ENCODE results near the gene SKP2.
"Not testable (repeated sequence)": the region's sequence is repeated elsewhere in the genome, so short reads cannot be mapped to it uniquely, and the experiment has no call there.

SKP2 gene

GRCh38 chr5:36151434-36152323 is at the start of gene SKP2, which contains the start of gene LMBRD2:
SKP2 (plus strand) TSS chr5:36152111; CDS start chr5:36152263, 152 bp downstream.
LMBRD2 (minus strand) TSS chr5:36151887; CDS start chr5:36143349, 8,538 bp downstream.
- DNase-seq (ENCODE audit: low read depth), result peak; percentile 97
- peak within 1 kb of the TSS; percentile 80 for H3K4me3 ChIP-seq (ENCODE audit: control insufficient read depth, low read depth, low read length)
- TF ChIP-seq, protein P1, sequence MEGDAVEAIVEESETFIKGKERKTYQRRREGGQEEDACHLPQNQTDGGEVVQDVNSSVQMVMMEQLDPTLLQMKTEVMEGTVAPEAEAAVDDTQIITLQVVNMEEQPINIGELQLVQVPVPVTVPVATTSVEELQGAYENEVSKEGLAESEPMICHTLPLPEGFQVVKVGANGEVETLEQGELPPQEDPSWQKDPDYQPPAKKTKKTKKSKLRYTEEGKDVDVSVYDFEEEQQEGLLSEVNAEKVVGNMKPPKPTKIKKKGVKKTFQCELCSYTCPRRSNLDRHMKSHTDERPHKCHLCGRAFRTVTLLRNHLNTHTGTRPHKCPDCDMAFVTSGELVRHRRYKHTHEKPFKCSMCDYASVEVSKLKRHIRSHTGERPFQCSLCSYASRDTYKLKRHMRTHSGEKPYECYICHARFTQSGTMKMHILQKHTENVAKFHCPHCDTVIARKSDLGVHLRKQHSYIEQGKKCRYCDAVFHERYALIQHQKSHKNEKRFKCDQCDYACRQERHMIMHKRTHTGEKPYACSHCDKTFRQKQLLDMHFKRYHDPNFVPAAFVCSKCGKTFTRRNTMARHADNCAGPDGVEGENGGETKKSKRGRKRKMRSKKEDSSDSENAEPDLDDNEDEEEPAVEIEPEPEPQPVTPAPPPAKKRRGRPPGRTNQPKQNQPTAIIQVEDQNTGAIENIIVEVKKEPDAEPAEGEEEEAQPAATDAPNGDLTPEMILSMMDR (conservative IDR thresholded peaks at IDR 0.05; ENCODE audit: control insufficient read depth, insufficient read depth, low read depth, low read length), result no peak

DNA sequence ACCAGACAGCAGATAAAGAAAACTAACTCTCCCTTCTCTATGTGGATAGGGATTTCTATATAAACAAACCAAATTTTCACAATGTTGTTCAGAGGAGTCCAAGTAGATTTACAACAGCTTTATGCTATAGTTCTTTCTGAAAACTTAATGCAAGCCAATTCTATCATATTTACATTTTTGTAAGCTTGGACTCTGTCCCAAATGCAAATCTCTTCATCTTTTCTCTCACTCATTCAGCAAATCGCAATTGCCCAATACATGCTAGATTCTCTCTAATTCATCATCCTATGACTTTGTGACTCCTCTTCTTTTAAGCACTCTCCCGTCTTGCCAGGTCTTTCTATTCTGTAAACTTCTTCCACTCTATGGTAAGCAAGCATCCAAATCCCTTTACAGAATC is 46.1 kb upstream of the SKP2 start:
- TF ChIP-seq, protein P1 (conservative IDR thresholded peaks at IDR 0.05; ENCODE audit: control insufficient read depth, insufficient read depth, low read depth, low read length), result no peak
- DNase-seq (ENCODE audit: low read depth), result no peak
- no peak overlapping the region for H3K4me3 ChIP-seq (ENCODE audit: control insufficient read depth, low read depth, low read length)

DNA sequence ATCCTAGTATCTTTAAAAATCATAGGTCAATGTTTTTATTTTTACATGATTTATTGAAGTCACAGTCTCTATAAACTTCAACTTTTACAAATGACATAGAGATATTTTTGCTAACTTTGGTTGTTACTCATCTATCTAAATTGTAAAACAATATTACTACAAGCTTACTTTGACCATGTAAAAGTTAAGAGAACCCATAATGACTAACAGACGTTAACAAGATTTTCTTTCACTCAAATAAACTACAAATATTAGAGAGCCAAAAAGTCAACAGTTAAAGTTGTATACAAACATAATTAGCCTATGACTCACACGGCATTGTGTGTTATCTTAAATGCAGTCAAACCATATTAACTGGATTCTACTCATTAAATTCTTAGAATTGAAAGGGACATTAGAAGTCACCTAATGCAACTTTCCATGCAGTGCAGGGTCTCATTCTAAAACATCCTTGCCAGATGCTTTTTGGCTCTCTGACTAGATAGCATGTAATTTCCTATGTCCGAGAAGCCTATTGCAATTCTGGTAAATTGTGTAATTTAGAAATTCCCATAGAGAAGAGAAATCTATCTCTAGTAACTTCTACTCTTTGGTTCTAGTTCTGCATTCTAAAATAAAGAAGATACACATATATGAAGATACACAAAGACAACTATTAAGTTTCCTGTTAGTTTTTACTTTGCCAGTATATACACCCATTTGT is 43.0 kb upstream of the SKP2 start:
- TF ChIP-seq, protein P1 (conservative IDR thresholded peaks at IDR 0.05; ENCODE audit: control insufficient read depth, insufficient read depth, low read depth, low read length), result no peak
- no peak overlapping the region for H3K4me3 ChIP-seq (ENCODE audit: control insufficient read depth, low read depth, low read length)
- no peak for DNase-seq (ENCODE audit: low read depth)

DNA sequence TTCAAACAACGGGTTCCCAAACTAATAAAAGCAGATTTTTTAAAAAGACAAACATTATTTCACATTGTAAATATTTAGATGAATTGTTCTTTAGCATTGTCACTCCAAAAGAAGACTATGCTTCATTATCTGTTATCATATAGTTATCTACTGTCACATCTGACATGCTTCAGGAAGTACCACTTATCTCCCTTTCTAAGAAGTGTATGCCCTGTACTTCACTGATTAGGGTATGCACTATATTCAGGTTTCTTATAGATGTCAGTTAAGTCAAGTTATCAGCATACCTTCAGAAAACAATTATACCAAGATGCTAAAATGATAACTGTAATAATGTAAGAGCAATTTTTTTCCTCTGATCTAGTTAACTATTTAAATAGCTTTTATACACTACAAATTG is 40.7 kb upstream of the SKP2 start:
- no peak overlapping the region for H3K4me3 ChIP-seq (ENCODE audit: control insufficient read depth, low read depth, low read length)
- no peak for DNase-seq (ENCODE audit: low read depth)
- TF ChIP-seq, protein P1 (conservative IDR thresholded peaks at IDR 0.05; ENCODE audit: control insufficient read depth, insufficient read depth, low read depth, low read length), result no peak

DNA sequence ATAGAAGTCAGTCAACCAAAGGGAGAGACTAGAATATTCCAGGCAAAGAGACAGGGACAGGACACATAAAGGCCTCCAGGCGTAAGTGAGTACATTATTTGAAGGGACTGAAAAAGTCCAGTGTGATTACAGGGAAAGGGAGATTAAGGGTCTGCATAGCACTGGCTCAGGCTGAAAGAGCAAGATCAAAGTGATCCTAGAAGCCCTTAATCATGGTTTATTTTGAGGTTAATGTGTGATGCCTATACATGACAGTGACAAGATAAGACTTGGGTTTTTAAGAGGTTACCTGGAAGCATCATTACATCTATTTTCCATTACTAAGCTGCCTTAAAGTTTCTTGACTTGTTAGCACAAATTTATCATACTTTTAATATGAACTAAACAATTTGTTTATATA is 26.0 kb upstream of the SKP2 start:
- DNase-seq (ENCODE audit: low read depth), result no peak
- no peak overlapping the region for H3K4me3 ChIP-seq (ENCODE audit: control insufficient read depth, low read depth, low read length)
- TF ChIP-seq, protein P1 (conservative IDR thresholded peaks at IDR 0.05; ENCODE audit: control insufficient read depth, insufficient read depth, low read depth, low read length), result no peak

GRCh38 chr5:36128795-36129194 is 23.1 kb upstream of the SKP2 start:
- H3K4me3 ChIP-seq (ENCODE audit: control insufficient read depth, low read depth, low read length), result no peak overlapping the region
- no peak for DNase-seq (ENCODE audit: low read depth)
- TF ChIP-seq, protein P1 (conservative IDR thresholded peaks at IDR 0.05; ENCODE audit: control insufficient read depth, insufficient read depth, low read depth, low read length), result no peak

DNA sequence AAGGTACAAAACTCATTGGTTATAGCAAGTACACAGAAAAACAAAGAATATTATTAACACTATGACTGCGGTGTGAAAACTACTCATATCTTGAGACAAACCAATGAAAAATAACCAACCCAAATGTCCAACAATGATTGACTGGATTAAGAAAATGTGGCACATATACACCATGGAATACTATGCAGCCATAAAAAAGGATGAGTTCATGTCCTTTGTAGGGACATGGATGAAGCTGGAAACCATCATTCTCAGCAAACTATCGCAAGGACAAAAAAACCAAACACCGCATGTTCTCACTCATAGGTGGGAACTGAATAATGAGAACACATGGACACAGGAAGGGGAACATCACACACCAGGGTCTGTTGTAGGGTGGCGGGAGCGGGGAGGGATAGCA is 22.2 kb upstream of the SKP2 start:
- not testable (repeated sequence) for H3K4me3 ChIP-seq (ENCODE audit: control insufficient read depth, low read depth, low read length); DNase-seq (ENCODE audit: low read depth)

DNA sequence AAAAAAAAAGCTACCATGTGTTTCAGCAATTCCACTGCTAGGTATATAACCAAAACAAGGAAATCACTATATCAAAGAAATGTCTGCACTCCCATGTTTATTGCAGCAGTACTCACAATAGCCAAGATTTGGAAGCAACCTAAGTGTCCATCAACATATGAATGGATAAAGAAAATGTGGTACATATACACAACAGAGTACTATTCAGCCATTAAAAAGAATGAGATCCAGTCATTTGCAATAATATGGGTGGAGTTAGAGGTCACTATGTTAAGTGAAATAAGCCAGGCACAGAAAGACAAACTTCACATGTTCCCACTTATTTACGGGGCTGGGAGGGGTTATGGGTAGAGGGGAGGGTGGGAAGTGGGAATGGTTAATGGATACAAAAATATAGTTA is 18.9 kb upstream of the SKP2 start:
- DNase-seq (ENCODE audit: low read depth); H3K4me3 ChIP-seq (ENCODE audit: control insufficient read depth, low read depth, low read length): not testable (repeated sequence)

All from fibroblast of mammary gland (primary cell).